ENCODE results near the gene SLC24A3. TPM values are rescaled to one million over a fixed set of nuclear protein-coding genes. Genes with fewer than 3 reads are reported as not detected.

The SLC24A3 gene
- total and polyA plus RNA-seq, 5 donors: 0.57 to 1.1 (median 0.76) TPM

- H3K27ac ChIP-seq (ENCODE audit: low read length): no peak overlapping the region
- 93% methylated on average over 10 of the region's 10 CpGs for WGBS
- ATAC-seq (no peak), DNase-seq (no peak)
- no peaks in the 10 kb centered on the region for H3K9me3 ChIP-seq (ENCODE audit: control insufficient read depth, low read length)
- H3K27me3 ChIP-seq (ENCODE audit: control insufficient read depth, insufficient read depth): no peaks in the 10 kb centered on the region
- no peak overlapping the region for H3K4me3 ChIP-seq (ENCODE audit: low read length)
- peaks cover 5% of the 10 kb centered on the region for H3K4me1 ChIP-seq (ENCODE audit: control insufficient read depth, insufficient read depth, low read length)
- intact Hi-C loops (cut with DNase I): no loop called here
These were observed 526.9 kb downstream of the SLC24A3 start for GRCh38 chr20:19739351-19739750.

GRCh38 chr20:19740512-19740911 lies 528.1 kb downstream of the SLC24A3 start:
- WGBS: 80% methylated on average over 3 of the region's 3 CpGs
- H3K27me3 ChIP-seq (ENCODE audit: control insufficient read depth, insufficient read depth): no peaks in the 10 kb centered on the region
- ATAC-seq: no peak
- H3K9me3 ChIP-seq (ENCODE audit: control insufficient read depth, low read length): no peaks in the 10 kb centered on the region
- H3K4me3 ChIP-seq (ENCODE audit: low read length): no peak overlapping the region
- no peak for DNase-seq
- intact Hi-C loops (cut with DNase I): no loop called here
- no peaks in the 10 kb centered on the region for H3K4me1 ChIP-seq (ENCODE audit: control insufficient read depth, insufficient read depth, low read length)
- H3K27ac ChIP-seq (ENCODE audit: low read length): no peak overlapping the region

- WGBS: 77% methylated on average over 2 of the region's 2 CpGs
These were observed 529.5 kb downstream of the SLC24A3 start for GRCh38 chr20:19741924-19742323.

GRCh38 chr20:19742974-19743639 lies 530.7 kb downstream of the SLC24A3 start:
- no peaks in the 10 kb centered on the region for H3K4me1 ChIP-seq (ENCODE audit: control insufficient read depth, insufficient read depth, low read length)
- no peak overlapping the region for H3K27ac ChIP-seq (ENCODE audit: low read length)
- ATAC-seq: no peak
- intact Hi-C loops (cut with DNase I): no loop called here
- H3K9me3 ChIP-seq (ENCODE audit: control insufficient read depth, low read length): no peaks in the 10 kb centered on the region
- DNase-seq: no peak
- no peaks in the 10 kb centered on the region for H3K27me3 ChIP-seq (ENCODE audit: control insufficient read depth, insufficient read depth)
- H3K4me3 ChIP-seq (ENCODE audit: low read length): no peak overlapping the region
- WGBS: 82% methylated on average over 9 of the region's 9 CpGs

More at GRCh38 chr20:19741924-19742323, 529.5 kb downstream of the SLC24A3 start:
- no peak for ATAC-seq
- H3K4me3 ChIP-seq (ENCODE audit: low read length): no peak overlapping the region
- H3K4me1 ChIP-seq (ENCODE audit: control insufficient read depth, insufficient read depth, low read length): no peaks in the 10 kb centered on the region
- H3K9me3 ChIP-seq (ENCODE audit: control insufficient read depth, low read length): no peaks in the 10 kb centered on the region
- no peak overlapping the region for H3K27ac ChIP-seq (ENCODE audit: low read length)
- no peak for DNase-seq
- intact Hi-C loops (cut with DNase I): no loop called here
- no peaks in the 10 kb centered on the region for H3K27me3 ChIP-seq (ENCODE audit: control insufficient read depth, insufficient read depth)

- Histone ChIP-seq H3K27me3 (ENCODE audit: control insufficient read depth, insufficient read depth) (no peaks in the 10 kb centered on the region), H3K9me3 (ENCODE audit: control insufficient read depth, low read length) (no peaks in the 10 kb centered on the region), H3K4me1 (ENCODE audit: control insufficient read depth, insufficient read depth, low read length) (no peaks in the 10 kb centered on the region), H3K4me3 (ENCODE audit: low read length) (no peak overlapping the region), H3K27ac (ENCODE audit: low read length) (no peak overlapping the region)
- no peak for ATAC-seq
- no peak for DNase-seq
- intact Hi-C loops (cut with DNase I): no loop called here
- WGBS: 42% methylated on average over 1 of the region's 1 CpG
These were observed 531.2 kb downstream of the SLC24A3 start for GRCh38 chr20:19743640-19743995.

- H3K4me3 ChIP-seq (ENCODE audit: low read length): no peak overlapping the region
- no peaks in the 10 kb centered on the region for H3K9me3 ChIP-seq (ENCODE audit: control insufficient read depth, low read length)
- ATAC-seq (no peak), DNase-seq (no peak)
- H3K27me3 ChIP-seq (ENCODE audit: control insufficient read depth, insufficient read depth): no peaks in the 10 kb centered on the region
- 94% methylated on average over 3 of the region's 3 CpGs for WGBS
- no peak overlapping the region for H3K27ac ChIP-seq (ENCODE audit: low read length)
- intact Hi-C loops (cut with DNase I): no loop called here
- H3K4me1 ChIP-seq (ENCODE audit: control insufficient read depth, insufficient read depth, low read length): no peaks in the 10 kb centered on the region
These were observed 532.7 kb downstream of the SLC24A3 start for GRCh38 chr20:19745106-19745505.

GRCh38 chr20:19745584-19745983 lies 533.1 kb downstream of the SLC24A3 start:
- 75% methylated on average over 1 of the region's 1 CpG for WGBS
- intact Hi-C loops (cut with DNase I): no loop called here
- Histone ChIP-seq H3K4me1 (ENCODE audit: control insufficient read depth, insufficient read depth, low read length) (no peaks in the 10 kb centered on the region), H3K9me3 (ENCODE audit: control insufficient read depth, low read length) (no peaks in the 10 kb centered on the region), H3K27me3 (ENCODE audit: control insufficient read depth, insufficient read depth) (no peaks in the 10 kb centered on the region), H3K27ac (ENCODE audit: low read length) (no peak overlapping the region), H3K4me3 (ENCODE audit: low read length) (no peak overlapping the region)
- no peak for DNase-seq
- no peak for ATAC-seq

GRCh38 chr20:19746396-19746795 lies 534.0 kb downstream of the SLC24A3 start:
- DNase-seq (no peak), ATAC-seq (no peak)
- Histone ChIP-seq H3K27me3 (ENCODE audit: control insufficient read depth, insufficient read depth) (no peaks in the 10 kb centered on the region), H3K27ac (ENCODE audit: low read length) (no peak overlapping the region), H3K4me3 (ENCODE audit: low read length) (no peak overlapping the region), H3K9me3 (ENCODE audit: control insufficient read depth, low read length) (no peaks in the 10 kb centered on the region), H3K4me1 (ENCODE audit: control insufficient read depth, insufficient read depth, low read length) (no peaks in the 10 kb centered on the region)
- intact Hi-C loops (cut with DNase I): no loop called here
- WGBS: 96% methylated on average over 1 of the region's 1 CpG

GRCh38 chr20:19747903-19748302 lies 535.5 kb downstream of the SLC24A3 start:
- intact Hi-C loops (cut with DNase I): no loop called here
- no peaks in the 10 kb centered on the region for H3K27me3 ChIP-seq (ENCODE audit: control insufficient read depth, insufficient read depth)
- no peak for ATAC-seq
- H3K9me3 ChIP-seq (ENCODE audit: control insufficient read depth, low read length): no peaks in the 10 kb centered on the region
- H3K4me3 ChIP-seq (ENCODE audit: low read length): no peak overlapping the region
- H3K27ac ChIP-seq (ENCODE audit: low read length): no peak overlapping the region
- no peaks in the 10 kb centered on the region for H3K4me1 ChIP-seq (ENCODE audit: control insufficient read depth, insufficient read depth, low read length)
- DNase-seq: no peak
- whole genome bisulfite sequencing: 91% methylated on average over 4 of the region's 4 CpGs

- 92% methylated on average over 2 of the region's 2 CpGs for WGBS
- H3K27me3 ChIP-seq (ENCODE audit: control insufficient read depth, insufficient read depth): no peaks in the 10 kb centered on the region
- no peak overlapping the region for H3K4me3 ChIP-seq (ENCODE audit: low read length)
- intact Hi-C loops (cut with DNase I): no loop called here
- ATAC-seq (no peak), DNase-seq (no peak)
- H3K27ac ChIP-seq (ENCODE audit: low read length): no peak overlapping the region
- H3K9me3 ChIP-seq (ENCODE audit: control insufficient read depth, low read length): no peaks in the 10 kb centered on the region
- no peaks in the 10 kb centered on the region for H3K4me1 ChIP-seq (ENCODE audit: control insufficient read depth, insufficient read depth, low read length)
These were observed 536.2 kb downstream of the SLC24A3 start for GRCh38 chr20:19748681-19749080.

GRCh38 chr20:19749618-19750071 lies 537.2 kb downstream of the SLC24A3 start:
- Histone ChIP-seq H3K27ac (ENCODE audit: low read length) (no peak overlapping the region), H3K4me1 (ENCODE audit: control insufficient read depth, insufficient read depth, low read length) (no peaks in the 10 kb centered on the region), H3K4me3 (ENCODE audit: low read length) (no peak overlapping the region), H3K27me3 (ENCODE audit: control insufficient read depth, insufficient read depth) (no peaks in the 10 kb centered on the region), H3K9me3 (ENCODE audit: control insufficient read depth, low read length) (no peaks in the 10 kb centered on the region)
- intact Hi-C loops (cut with DNase I): no loop called here
- 52% methylated on average over 3 of the region's 3 CpGs for WGBS
- ATAC-seq: no peak
- no peak for DNase-seq

- H3K4me1 ChIP-seq (ENCODE audit: control insufficient read depth, insufficient read depth, low read length): no peaks in the 10 kb centered on the region
- H3K27me3 ChIP-seq (ENCODE audit: control insufficient read depth, insufficient read depth): no peaks in the 10 kb centered on the region
- 67% methylated on average over 4 of the region's 4 CpGs for WGBS
- intact Hi-C loops (cut with DNase I): no loop called here
- DNase-seq (no peak), ATAC-seq (no peak)
- H3K9me3 ChIP-seq (ENCODE audit: control insufficient read depth, low read length): no peaks in the 10 kb centered on the region
- H3K4me3 ChIP-seq (ENCODE audit: low read length): no peak overlapping the region
- no peak overlapping the region for H3K27ac ChIP-seq (ENCODE audit: low read length)
These were observed 537.7 kb downstream of the SLC24A3 start for GRCh38 chr20:19750101-19750606.

Measured in right cardiac atrium (tissue), 5 donors.